Neural progenitor cell (in vitro differentiated cells): ENCODE data around the gene RGS8. TPM values are rescaled to one million over a fixed set of nuclear protein-coding genes. Genes with fewer than 3 reads are reported as not detected.
A peak's percentile ranks its signal among the peaks of the same experiment; 100 is the strongest.

Experiments
- DNase-seq: peaks from one replicate; pipeline ENCODE4 v3.0.0-alpha.2; 2016; ENCODE audit warnings: low spot score
- H2AFZ ChIP-seq: fragments of 200-600 bp; sonication (generic); replicated peaks from 2 replicates; pipeline ENCODE4 v1.6.1; 2016; ENCODE audit warnings: antibody characterized with exemption
- H3F3A ChIP-seq: fragments of 200-600 bp; sonication (generic); 2 replicates; pipeline ENCODE4 v1.6.1; 2016; ENCODE audit warnings: antibody characterized with exemption, low read depth
- H3K27ac ChIP-seq: fragments of 200-600 bp; sonication (generic); 2 replicates; pipeline ENCODE4 v1.5.1; 2016; ENCODE audit warnings: mild to moderate bottlenecking
- H3K27me3 ChIP-seq: fragments of 200-600 bp; sonication (generic); 2 replicates; pipeline ENCODE4 v1.6.1; 2016; ENCODE audit warnings: mild to moderate bottlenecking, moderate library complexity
- H3K36me3 ChIP-seq: fragments of 200-600 bp; sonication (generic); 2 replicates; pipeline ENCODE4 v1.5.1; 2016
- H3K4me1 ChIP-seq: fragments of 200-600 bp; sonication (generic); 2 replicates; pipeline ENCODE4 v1.6.1; 2016; ENCODE audit warnings: mixed run types
- H3K4me2 ChIP-seq: fragments of 200-600 bp; sonication (generic); 2 replicates; pipeline ENCODE4 v1.6.1; 2016
- H3K4me3 ChIP-seq: fragments of 200-600 bp; sonication (generic); 2 replicates; pipeline ENCODE4 v1.5.1; 2016
- H3K79me2 ChIP-seq: fragments of 200-600 bp; sonication (generic); 2 replicates; pipeline ENCODE4 v1.6.1; 2016; ENCODE audit warnings: low read depth
- H3K9ac ChIP-seq: fragments of 200-600 bp; sonication (generic); 2 replicates; pipeline ENCODE4 v1.6.1; 2016
- H3K9me3 ChIP-seq: fragments of 200-600 bp; sonication (generic); 2 replicates; pipeline ENCODE4 v1.5.1; 2016; ENCODE audit warnings: low read depth
- H4K20me1 ChIP-seq: fragments of 200-600 bp; sonication (generic); 2 replicates; pipeline ENCODE4 v1.6.1; 2016; ENCODE audit warnings: low read depth
- H3K27ac Mint-ChIP-seq: 3 replicates; pipeline ENCODE4 v1.8.0; 2021; ENCODE audit warnings: mixed read lengths
- H3K27me3 Mint-ChIP-seq: 2 replicates; pipeline ENCODE4 v1.8.0; 2022; ENCODE audit warnings: low read depth, mild to moderate bottlenecking, inconsistent platforms, moderate library complexity, mixed read lengths; ENCODE audit not compliant: insufficient read depth
- H3K36me3 Mint-ChIP-seq: 3 replicates; pipeline ENCODE4 v1.8.0; 2021; ENCODE audit warnings: mixed read lengths
- H3K4me1 Mint-ChIP-seq: 3 replicates; pipeline ENCODE4 v1.8.0; 2021; ENCODE audit warnings: mixed read lengths
- H3K4me3 Mint-ChIP-seq: 3 replicates; pipeline ENCODE4 v1.8.0; 2021; ENCODE audit warnings: mild to moderate bottlenecking, moderate library complexity, mixed read lengths
- H3K9me3 Mint-ChIP-seq: 3 replicates; pipeline ENCODE4 v1.8.0; 2020; ENCODE audit warnings: mixed read lengths
- EZH2 ChIP-seq: fragments of 200-600 bp; sonication (generic); IDR thresholded peaks from 2 replicates; pipeline ENCODE4 v1.6.1; 2017; ENCODE audit warnings: antibody characterized with exemption, mild to moderate bottlenecking, moderate library complexity
- EZH2phosphoT487 ChIP-seq: fragments of 200-600 bp; sonication (generic); IDR thresholded peaks from 2 replicates; pipeline ENCODE4 v1.6.1; 2017; ENCODE audit warnings: antibody characterized with exemption
- total RNA-seq: library from RNA; depleted of rRNA; stranded (reverse); fragments of >200 nt; gene quantifications from 2 replicates; pipeline ENCODE4 v1.2.3, GENCODE V29; 2015; ENCODE audit warnings: low replicate concordance
- TF ChIP-seq, protein P1 (sequence below): fragments of 200-600 bp; sonication (generic); IDR thresholded peaks from 2 replicates; pipeline ENCODE4 v1.5.1; 2017; ENCODE audit warnings: antibody characterized with exemption, mild to moderate bottlenecking

The RGS8 gene
- total RNA-seq, 1 donor from 2014 or later = 0.99 TPM

DNA sequence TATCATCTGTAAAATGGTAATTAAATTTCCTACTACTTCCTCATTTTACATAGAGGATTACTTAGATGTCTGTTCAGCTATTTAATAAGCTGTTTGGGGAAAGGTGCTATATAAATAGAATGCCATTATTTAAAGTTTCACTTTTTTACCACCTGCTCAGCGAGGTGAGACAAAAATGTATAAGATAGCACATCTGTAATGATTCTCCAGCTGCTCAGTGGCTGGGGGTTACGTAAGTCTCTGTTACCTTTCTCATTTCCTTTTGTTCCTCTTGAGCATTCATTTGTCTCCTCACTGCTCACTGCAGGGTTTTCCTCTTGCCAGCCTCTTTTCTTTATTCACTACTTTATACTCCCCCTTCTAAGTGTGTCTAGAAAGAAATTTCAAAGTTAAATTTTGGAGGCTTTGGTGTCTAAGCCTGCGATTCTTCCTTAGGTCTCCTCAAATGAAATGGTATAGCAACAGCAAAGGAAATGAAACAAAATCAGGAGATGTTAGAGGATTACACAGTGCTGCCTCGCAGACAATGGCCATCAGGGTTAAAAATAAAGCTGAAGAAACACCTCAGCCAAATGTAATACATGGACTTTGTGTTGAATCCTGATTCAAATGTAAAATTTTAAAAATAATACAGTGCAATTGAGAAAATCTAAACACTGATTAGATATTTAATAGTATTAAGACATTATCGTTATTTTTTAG, 6.8 kb downstream of the RGS8 start:
- Mint-ChIP-seq H3K36me3 (no peaks in the 10 kb centered on the region), H3K4me1 (peaks cover 46% of the 10 kb centered on the region)

GRCh38 chr1:182676274-182676673, 8.1 kb downstream of the RGS8 start:
- H3K4me1 ChIP-seq = peaks cover 36% of the 10 kb centered on the region
- Mint-ChIP-seq H3K36me3 (no peaks in the 10 kb centered on the region), H3K9me3 (no peaks in the 10 kb centered on the region), H3K4me1 (peaks cover 57% of the 10 kb centered on the region), H3K4me3 (no peak overlapping the region), H3K27me3 (peaks cover 7% of the 10 kb centered on the region), H3K27ac (peak overlapping the region; percentile 9)
- H3K9ac ChIP-seq = no peak overlapping the region
- no peak for DNase-seq
- H3K79me2 ChIP-seq = no peaks in the 10 kb centered on the region
- no peaks in the 10 kb centered on the region for H3K27me3 ChIP-seq
- no peaks in the 10 kb centered on the region for H3K36me3 ChIP-seq
- no peaks in the 10 kb centered on the region for H3K9me3 ChIP-seq
- no peak overlapping the region for H3K27ac ChIP-seq
- TF ChIP-seq, protein P1, sequence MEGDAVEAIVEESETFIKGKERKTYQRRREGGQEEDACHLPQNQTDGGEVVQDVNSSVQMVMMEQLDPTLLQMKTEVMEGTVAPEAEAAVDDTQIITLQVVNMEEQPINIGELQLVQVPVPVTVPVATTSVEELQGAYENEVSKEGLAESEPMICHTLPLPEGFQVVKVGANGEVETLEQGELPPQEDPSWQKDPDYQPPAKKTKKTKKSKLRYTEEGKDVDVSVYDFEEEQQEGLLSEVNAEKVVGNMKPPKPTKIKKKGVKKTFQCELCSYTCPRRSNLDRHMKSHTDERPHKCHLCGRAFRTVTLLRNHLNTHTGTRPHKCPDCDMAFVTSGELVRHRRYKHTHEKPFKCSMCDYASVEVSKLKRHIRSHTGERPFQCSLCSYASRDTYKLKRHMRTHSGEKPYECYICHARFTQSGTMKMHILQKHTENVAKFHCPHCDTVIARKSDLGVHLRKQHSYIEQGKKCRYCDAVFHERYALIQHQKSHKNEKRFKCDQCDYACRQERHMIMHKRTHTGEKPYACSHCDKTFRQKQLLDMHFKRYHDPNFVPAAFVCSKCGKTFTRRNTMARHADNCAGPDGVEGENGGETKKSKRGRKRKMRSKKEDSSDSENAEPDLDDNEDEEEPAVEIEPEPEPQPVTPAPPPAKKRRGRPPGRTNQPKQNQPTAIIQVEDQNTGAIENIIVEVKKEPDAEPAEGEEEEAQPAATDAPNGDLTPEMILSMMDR = no peak
- TF ChIP-seq EZH2phosphoT487 = no peak
- H3K4me2 ChIP-seq = peak overlapping the region; percentile 4
- no peak overlapping the region for H3K4me3 ChIP-seq
- no peak overlapping the region for H2AFZ ChIP-seq
- no peaks in the 10 kb centered on the region for H3F3A ChIP-seq
- H4K20me1 ChIP-seq = no peaks in the 10 kb centered on the region

More for the DNA sequence above, 6.8 kb downstream of the RGS8 start:
- Histone ChIP-seq H3K4me2 (peak overlapping the region; percentile 36), H3F3A (no peaks in the 10 kb centered on the region), H3K36me3 (no peaks in the 10 kb centered on the region), H2AFZ (peak overlapping the region; percentile 22), H3K27me3 (no peaks in the 10 kb centered on the region), H3K9ac (no peak overlapping the region), H3K4me1 (peaks cover 24% of the 10 kb centered on the region), H4K20me1 (no peaks in the 10 kb centered on the region), H3K9me3 (no peaks in the 10 kb centered on the region), H3K27ac (no peak overlapping the region), H3K79me2 (no peaks in the 10 kb centered on the region), H3K4me3 (no peak overlapping the region)
- TF ChIP-seq EZH2phosphoT487 (no peak), EZH2 (no peak)
- TF ChIP-seq, protein P1 = no peak
- Mint-ChIP-seq H3K9me3 (no peaks in the 10 kb centered on the region), H3K27me3 (peaks cover 7% of the 10 kb centered on the region), H3K27ac (peak overlapping the region; percentile 48), H3K4me3 (no peak overlapping the region)
- peak; percentile 23 for DNase-seq

DNA sequence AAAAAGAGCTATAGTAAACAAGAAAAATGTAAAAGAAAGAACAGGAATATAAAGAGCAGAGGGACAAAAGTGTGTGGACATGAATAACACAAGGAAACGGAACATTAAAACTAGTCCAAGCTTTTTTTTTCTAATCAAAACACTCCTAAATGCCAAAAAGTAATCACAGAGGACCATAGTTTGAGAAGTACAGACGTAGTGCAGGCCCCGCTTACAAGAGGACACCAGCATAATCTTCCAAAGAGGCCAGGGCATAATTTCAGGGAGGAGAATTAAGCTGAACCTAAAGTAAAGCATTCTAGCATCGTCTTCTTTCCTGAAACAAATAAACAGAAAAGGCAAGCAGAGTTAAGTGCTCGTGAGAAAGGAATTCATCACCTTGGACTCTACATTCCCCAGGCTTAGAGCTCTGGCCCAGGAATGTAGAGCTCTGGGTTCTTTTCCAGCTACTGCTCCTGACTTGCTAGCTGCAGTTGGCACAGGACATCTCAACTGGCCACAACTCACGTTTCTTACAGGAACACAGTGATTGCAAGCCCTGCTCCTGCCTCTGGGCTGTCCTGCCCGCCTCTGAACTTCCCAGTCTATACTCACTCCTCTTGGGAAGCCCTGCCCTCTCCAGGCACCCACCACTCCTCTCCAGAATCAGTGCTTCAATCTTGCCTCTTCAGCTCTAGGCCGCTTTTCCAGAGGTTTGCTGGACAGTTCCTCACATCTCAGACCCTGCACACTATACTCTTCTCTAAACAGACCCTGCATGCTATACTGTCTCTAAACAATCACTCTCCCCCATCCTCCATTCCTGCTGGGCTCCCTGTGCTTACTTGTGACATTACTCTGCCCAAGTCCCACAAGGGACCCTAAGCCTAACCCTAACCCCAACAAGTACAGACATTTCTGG, 9.8 kb downstream of the RGS8 start:
- no peak overlapping the region for H2AFZ ChIP-seq
- no peaks in the 10 kb centered on the region for H3K36me3 Mint-ChIP-seq

More for the DNA sequence above, 9.8 kb downstream of the RGS8 start:
- Histone ChIP-seq H3K79me2 (no peaks in the 10 kb centered on the region), H3K27ac (no peak overlapping the region), H3K36me3 (no peaks in the 10 kb centered on the region), H3F3A (no peaks in the 10 kb centered on the region), H3K27me3 (no peaks in the 10 kb centered on the region), H3K9ac (no peak overlapping the region), H3K4me1 (peaks cover 39% of the 10 kb centered on the region), H3K9me3 (no peaks in the 10 kb centered on the region), H3K4me3 (no peak overlapping the region), H3K4me2 (no peak overlapping the region), H4K20me1 (no peaks in the 10 kb centered on the region)
- no peak for TF ChIP-seq EZH2
- TF ChIP-seq, protein P1 = no peak
- no peak for TF ChIP-seq EZH2phosphoT487
- Mint-ChIP-seq H3K27ac (peak overlapping the region; percentile 14), H3K9me3 (no peaks in the 10 kb centered on the region), H3K4me1 (peaks cover 66% of the 10 kb centered on the region), H3K4me3 (no peak overlapping the region), H3K27me3 (peaks cover 2% of the 10 kb centered on the region)
- no peak for DNase-seq
